HepG2 (cell line): ENCODE measurements around the gene RDM1. TPM values are rescaled to one million over a fixed set of nuclear protein-coding genes. Genes with fewer than 3 reads are reported as not detected.

Experiments
- ATAC-seq: fragments of 200-7000 bp; cut with Tn5 transposase; 3 replicates; pipeline ENCODE4 v1.9.1; 2020; ENCODE audit warnings: mild to moderate bottlenecking, moderate library complexity
- BruUV-seq: library from RNA; stranded (reverse); fragments of 400-500 nt; replicated peaks from 2 replicates; lab custom pipeline; 2021; lab: Mats Ljungman, UMichigan
- CTCF ChIA-PET: fragments of 300-600 bp; formaldehyde crosslinking; extraction: SDS; loops from one replicate; lab custom pipeline; 2021; ENCODE audit warnings: low total read pairs, inconsistent platforms, low intra/inter-chr PET ratio; lab: Yijun Ruan, JAX
- POLR2A ChIA-PET: fragments of 350-600 bp; sonication (Branson Sonifier 250); formaldehyde crosslinking; loops from one replicate; lab custom pipeline; 2020; ENCODE audit warnings: antibody characterized with exemption, inconsistent platforms; lab: Yijun Ruan, JAX
- DNase-seq: peaks from one replicate; pipeline ENCODE4 v3.0.0-alpha.2; 2015; ENCODE audit warnings: low spot score
- FAIRE-seq: peaks from 3 replicates; lab custom pipeline; 2011; peaks lifted over from hg19 to GRCh38; lab: Jason Lieb, UNC
- H2AFZ ChIP-seq: one replicate; pipeline ENCODE4 v1.6.1; 2011; ENCODE audit warnings: low read length, inconsistent platforms
- H3K27ac ChIP-seq: fragments of 300-600 bp; 3 replicates; pipeline ENCODE4 v1.8.0; 2011; ENCODE audit warnings: mixed run types, mild to moderate bottlenecking, mixed read lengths, low read length, inconsistent platforms; ENCODE audit not compliant: insufficient read depth; ENCODE audit errors: extremely low read length
- H3K27me3 ChIP-seq, 2 experiments: fragments of 200-600 bp in 1 of 2; 2 replicates in 1 of 2; 3 replicates in 1 of 2; pipeline versions ENCODE4 v1.6.0 to v1.8.0; 2011; ENCODE audit warnings: low read length in 2 of 2, mild to moderate bottlenecking in 2 of 2, moderate library complexity in 2 of 2, inconsistent platforms in 1 of 2; ENCODE audit not compliant: insufficient read depth in 2 of 2, control insufficient read depth in 1 of 2
- H3K36me3 ChIP-seq, 2 experiments: fragments of 200-600 bp in 1 of 2; replicated peaks in 1 of 2; 2 replicates in 1 of 2; 3 replicates in 1 of 2; pipeline versions ENCODE4 v1.5.1 to v1.8.0; 2011; ENCODE audit warnings: low read length in 2 of 2, inconsistent platforms in 1 of 2; ENCODE audit not compliant: insufficient read depth in 2 of 2, control insufficient read depth in 1 of 2
- H3K4me1 ChIP-seq: 2 replicates; pipeline ENCODE4 v1.5.1; 2012; ENCODE audit warnings: low read length, inconsistent platforms; ENCODE audit not compliant: insufficient read depth
- H3K4me2 ChIP-seq: 2 replicates; pipeline ENCODE4 v1.6.0; 2011; ENCODE audit warnings: low read depth, low read length, inconsistent platforms
- H3K4me3 ChIP-seq, 3 experiments: fragments of 200-600 bp in 1 of 3; sonication (generic), shearing (Covaris generic) in 1 of 3; replicated peaks in 1 of 3; 2 replicates each; pipeline ENCODE4 v1.5.1; 2011 to 2016; ENCODE audit warnings: low read length in 3 of 3, inconsistent platforms in 2 of 3, low read depth in 2 of 3, mild to moderate bottlenecking in 2 of 3, control low read depth in 1 of 3, mixed read lengths in 1 of 3; ENCODE audit not compliant: insufficient read depth in 1 of 3
- H3K79me2 ChIP-seq: one replicate; pipeline ENCODE4 v1.6.1; 2011; ENCODE audit warnings: low read length, inconsistent platforms; ENCODE audit not compliant: insufficient read depth
- H3K9ac ChIP-seq: 2 replicates; pipeline ENCODE4 v1.6.0; 2011; ENCODE audit warnings: mild to moderate bottlenecking, low read depth, low read length, inconsistent platforms; ENCODE audit not compliant: insufficient read depth
- H3K9me3 ChIP-seq: 2 replicates; pipeline ENCODE4 v1.5.1; 2012; ENCODE audit warnings: mild to moderate bottlenecking, low read length
- H4K20me1 ChIP-seq: 2 replicates; pipeline ENCODE4 v1.6.0; 2011; ENCODE audit warnings: inconsistent platforms, mild to moderate bottlenecking, low read length, moderate library complexity; ENCODE audit not compliant: insufficient read depth
- GABPB1 ChIP-seq: IDR thresholded peaks from 2 replicates; pipeline ENCODE4 v1.6.1; 2016; ENCODE audit warnings: mild to moderate bottlenecking, missing genetic modification reagents, moderate library complexity, missing compliant biosample characterization
- HMG20A ChIP-seq: IDR thresholded peaks from 2 replicates; pipeline ENCODE4 v1.6.1; 2016; ENCODE audit warnings: borderline replicate concordance
- JDP2 ChIP-seq: sonication (generic); formaldehyde crosslinking; IDR thresholded peaks from 2 replicates; pipeline ENCODE4 v1.8.1; 2022; ENCODE audit warnings: missing genetic modification reagents, borderline replicate concordance
- MNT ChIP-seq: fragments of 450-650 bp; IDR thresholded peaks from 2 replicates; pipeline ENCODE4 v1.6.1; 2016
- NFRKB ChIP-seq: fragments of 450-650 bp; IDR thresholded peaks from 2 replicates; pipeline ENCODE4 v1.6.1; 2017
- ZNF232 ChIP-seq: sonication (generic); formaldehyde crosslinking; IDR thresholded peaks from 2 replicates; pipeline ENCODE4 v1.4.0; 2020; ENCODE audit warnings: missing genetic modification reagents, borderline replicate concordance
- ZNF275 ChIP-seq: sonication (generic); formaldehyde crosslinking; IDR thresholded peaks from 2 replicates; pipeline ENCODE4 v1.8.0; 2022; ENCODE audit warnings: missing genetic modification reagents, mild to moderate bottlenecking, inconsistent platforms, borderline replicate concordance
- ZNF674 ChIP-seq: sonication (generic); formaldehyde crosslinking; IDR thresholded peaks from 2 replicates; pipeline ENCODE4 v1.5.0; 2020; ENCODE audit warnings: low read depth, mild to moderate bottlenecking, missing genetic modification reagents
- ZNF724P ChIP-seq: sonication (generic); formaldehyde crosslinking; IDR thresholded peaks from 2 replicates; pipeline ENCODE4 v1.8.0; 2022; ENCODE audit warnings: missing genetic modification reagents, borderline replicate concordance
- ZNF788 ChIP-seq: sonication (generic); formaldehyde crosslinking; IDR thresholded peaks from 2 replicates; pipeline ENCODE4 v1.5.0; 2020; ENCODE audit warnings: mild to moderate bottlenecking, missing genetic modification reagents, borderline replicate concordance
- whole genome bisulfite sequencing: methylation state at CpG from one replicate; pipeline ENCODE4 v1.1.6; 2017; ENCODE audit warnings: low lambda C conversion rate; 5-methylcytosine and 5-hydroxymethylcytosine counted together
- in situ Hi-C: cut with HindIII; loops from 2 replicates; pipeline ENCODE4 v1.10.0; 2017; ENCODE audit warnings: low pct_unique_long_range_greater_than_20kb; ENCODE audit not compliant: extremely low pct_ligation_motif_present
- intact Hi-C: fragments of 100-400 bp; cut with micrococcal nuclease; formaldehyde crosslinking; loops from one replicate; pipeline ENCODE4 v1.10.0; 2022; ENCODE audit not compliant: unreplicated experiment
- polyA plus RNA-seq, 8 experiments: library from polyadenylated mRNA; depleted of rRNA in 3 of 8; stranded (reverse) in 7 of 8; unstranded in 1 of 8; fragments of >200 nt; fragmentation: Illumina TruSeq in 4 of 8; extraction: Trizol in 4 of 8; gene quantifications; 2 replicates each; pipeline versions ENCODE4 v1.2.1 to v1.2.3, GENCODE V29; 2011 to 2016; ENCODE audit warnings: low read depth in 4 of 8, missing spikeins in 1 of 8, mixed read lengths in 1 of 8; ENCODE audit not compliant: insufficient read depth in 1 of 8
- total RNA-seq, 5 experiments: library from RNA; depleted of rRNA; stranded (reverse); fragments of >200 nt; fragmentation: Illumina TruSeq; extraction: Trizol; gene quantifications; 2 replicates each; pipeline ENCODE4 v1.2.3, GENCODE V29; 2016; ENCODE audit warnings: low read depth in 1 of 5
- TF ChIP-seq, protein P1 (sequence below): sonication (generic); formaldehyde crosslinking; conservative IDR thresholded peaks from 2 replicates; pipeline ENCODE4 v1.4.0; 2020; ENCODE audit warnings: missing genetic modification reagents
- TF ChIP-seq, protein P2 (sequence below): sonication (generic); formaldehyde crosslinking; conservative IDR thresholded peaks from 2 replicates; pipeline ENCODE4 v1.8.1; 2023; ENCODE audit warnings: missing genetic modification reagents
- TF ChIP-seq, protein P3 (sequence below): sonication (generic); formaldehyde crosslinking; IDR thresholded peaks from 2 replicates; pipeline ENCODE4 v1.4.0; 2020; ENCODE audit warnings: missing genetic modification reagents, borderline replicate concordance

The RDM1 gene
- total and polyA plus RNA-seq, 2 of the 13 experiments (the other 11 are each of a cell fraction or from before 2014, with no cell fraction given) = 0.28 to 0.40 TPM

DNA sequence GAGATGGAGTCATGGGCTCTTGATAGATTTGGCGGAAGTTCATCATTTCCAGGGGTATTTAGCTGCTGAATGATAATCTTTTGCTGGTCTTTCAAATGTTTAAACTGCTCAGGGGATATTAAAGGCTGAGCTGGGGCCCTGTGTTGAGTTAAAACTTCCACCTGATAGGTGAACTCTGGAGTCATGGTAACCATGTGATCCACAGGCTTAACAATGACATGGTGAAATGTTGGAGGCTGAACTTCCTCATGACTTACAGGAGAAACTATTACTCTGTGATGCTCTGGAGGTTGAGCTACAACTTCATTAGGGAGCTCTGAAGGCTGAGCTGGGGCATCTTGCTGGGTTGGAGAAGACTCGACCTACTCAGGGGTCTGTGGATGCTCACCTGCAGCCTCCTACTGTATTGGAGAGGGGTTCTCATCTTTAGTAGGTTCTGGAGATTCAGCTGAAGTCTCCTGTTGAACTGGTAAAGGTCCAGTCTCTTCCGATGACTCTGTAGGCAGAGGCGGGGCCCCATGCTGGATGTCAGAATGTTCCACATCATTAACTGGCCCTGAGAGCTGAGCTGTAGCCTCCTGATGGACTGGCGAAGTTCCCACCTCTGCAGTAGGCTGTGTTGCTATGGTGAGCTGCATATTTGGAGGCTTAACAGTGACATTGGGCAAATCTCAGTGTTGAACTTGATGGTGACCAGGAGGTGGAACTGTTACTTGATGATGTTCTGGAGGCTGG is 24.2 kb downstream of the RDM1 start:
- no peak for ATAC-seq
- no peak for TF ChIP-seq ZNF788 (CRISPR knock-in tag)
- no peak for TF ChIP-seq ZNF275
- no peak for TF ChIP-seq ZNF674 (CRISPR knock-in tag)
- TF ChIP-seq MNT = no peak
- TF ChIP-seq ZNF232 = no peak
- no peak for TF ChIP-seq JDP2 (CRISPR knock-in tag)
- TF ChIP-seq, protein P1, sequence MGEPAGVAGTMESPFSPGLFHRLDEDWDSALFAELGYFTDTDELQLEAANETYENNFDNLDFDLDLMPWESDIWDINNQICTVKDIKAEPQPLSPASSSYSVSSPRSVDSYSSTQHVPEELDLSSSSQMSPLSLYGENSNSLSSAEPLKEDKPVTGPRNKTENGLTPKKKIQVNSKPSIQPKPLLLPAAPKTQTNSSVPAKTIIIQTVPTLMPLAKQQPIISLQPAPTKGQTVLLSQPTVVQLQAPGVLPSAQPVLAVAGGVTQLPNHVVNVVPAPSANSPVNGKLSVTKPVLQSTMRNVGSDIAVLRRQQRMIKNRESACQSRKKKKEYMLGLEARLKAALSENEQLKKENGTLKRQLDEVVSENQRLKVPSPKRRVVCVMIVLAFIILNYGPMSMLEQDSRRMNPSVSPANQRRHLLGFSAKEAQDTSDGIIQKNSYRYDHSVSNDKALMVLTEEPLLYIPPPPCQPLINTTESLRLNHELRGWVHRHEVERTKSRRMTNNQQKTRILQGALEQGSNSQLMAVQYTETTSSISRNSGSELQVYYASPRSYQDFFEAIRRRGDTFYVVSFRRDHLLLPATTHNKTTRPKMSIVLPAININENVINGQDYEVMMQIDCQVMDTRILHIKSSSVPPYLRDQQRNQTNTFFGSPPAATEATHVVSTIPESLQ = no peak
- no peak for TF ChIP-seq HMG20A
- no peak for TF ChIP-seq ZNF724P (CRISPR knock-in tag)
- no peak for TF ChIP-seq NFRKB
- TF ChIP-seq GABPB1 (CRISPR knock-in tag) = no peak
- TF ChIP-seq, protein P2, sequence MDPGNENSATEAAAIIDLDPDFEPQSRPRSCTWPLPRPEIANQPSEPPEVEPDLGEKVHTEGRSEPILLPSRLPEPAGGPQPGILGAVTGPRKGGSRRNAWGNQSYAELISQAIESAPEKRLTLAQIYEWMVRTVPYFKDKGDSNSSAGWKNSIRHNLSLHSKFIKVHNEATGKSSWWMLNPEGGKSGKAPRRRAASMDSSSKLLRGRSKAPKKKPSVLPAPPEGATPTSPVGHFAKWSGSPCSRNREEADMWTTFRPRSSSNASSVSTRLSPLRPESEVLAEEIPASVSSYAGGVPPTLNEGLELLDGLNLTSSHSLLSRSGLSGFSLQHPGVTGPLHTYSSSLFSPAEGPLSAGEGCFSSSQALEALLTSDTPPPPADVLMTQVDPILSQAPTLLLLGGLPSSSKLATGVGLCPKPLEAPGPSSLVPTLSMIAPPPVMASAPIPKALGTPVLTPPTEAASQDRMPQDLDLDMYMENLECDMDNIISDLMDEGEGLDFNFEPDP = no peak
- TF ChIP-seq, protein P3, sequence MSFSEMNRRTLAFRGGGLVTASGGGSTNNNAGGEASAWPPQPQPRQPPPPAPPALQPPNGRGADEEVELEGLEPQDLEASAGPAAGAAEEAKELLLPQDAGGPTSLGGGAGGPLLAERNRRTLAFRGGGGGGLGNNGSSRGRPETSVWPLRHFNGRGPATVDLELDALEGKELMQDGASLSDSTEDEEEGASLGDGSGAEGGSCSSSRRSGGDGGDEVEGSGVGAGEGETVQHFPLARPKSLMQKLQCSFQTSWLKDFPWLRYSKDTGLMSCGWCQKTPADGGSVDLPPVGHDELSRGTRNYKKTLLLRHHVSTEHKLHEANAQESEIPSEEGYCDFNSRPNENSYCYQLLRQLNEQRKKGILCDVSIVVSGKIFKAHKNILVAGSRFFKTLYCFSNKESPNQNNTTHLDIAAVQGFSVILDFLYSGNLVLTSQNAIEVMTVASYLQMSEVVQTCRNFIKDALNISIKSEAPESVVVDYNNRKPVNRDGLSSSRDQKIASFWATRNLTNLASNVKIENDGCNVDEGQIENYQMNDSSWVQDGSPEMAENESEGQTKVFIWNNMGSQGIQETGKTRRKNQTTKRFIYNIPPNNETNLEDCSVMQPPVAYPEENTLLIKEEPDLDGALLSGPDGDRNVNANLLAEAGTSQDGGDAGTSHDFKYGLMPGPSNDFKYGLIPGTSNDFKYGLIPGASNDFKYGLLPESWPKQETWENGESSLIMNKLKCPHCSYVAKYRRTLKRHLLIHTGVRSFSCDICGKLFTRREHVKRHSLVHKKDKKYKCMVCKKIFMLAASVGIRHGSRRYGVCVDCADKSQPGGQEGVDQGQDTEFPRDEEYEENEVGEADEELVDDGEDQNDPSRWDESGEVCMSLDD (CRISPR knock-in tag) = no peak
- ChIA-PET POLR2A (no interaction called here), CTCF (no interaction called here)
- Histone ChIP-seq H3K79me2 (no peaks in the 10 kb centered on the region), H3K4me1 (0 out of 2 replicates have a peak, but pooled peaks cover 5% of the 10 kb centered on the region), H3K4me2 (no peak overlapping the region), H3K4me3 (no peak overlapping the region), H3K27ac (no peak overlapping the region), H3K9ac (no peak overlapping the region), H3K9me3 (no peaks in the 10 kb centered on the region), H2AFZ (no peak overlapping the region), H3K36me3 (no peaks in the 10 kb centered on the region), H3K27me3 (no peaks in the 10 kb centered on the region), H4K20me1 (no peaks in the 10 kb centered on the region)
- WGBS = 62% methylated on average over 3 of the region's 5 CpGs
- in situ Hi-C loops = no loop called here
- no peak for DNase-seq
- BruUV-seq = no TSS peak
- FAIRE-seq = no peak
- intact Hi-C loops = no loop called here
